Psoas muscle (tissue), 8 donors: Measurements from ENCODE around the gene MAGI2. TPM values are rescaled to one million over a fixed set of nuclear protein-coding genes. Genes with fewer than 3 reads are reported as not detected.

Source experiments
- ATAC-seq, 4 donors: fragments of 200-7000 bp; cut with Tn5 transposase; one replicate each; pipeline ENCODE4 v1.9.1; 2020; ENCODE audit warnings: moderate library complexity in 3 of 4, mild to moderate bottlenecking in 2 of 4
- DNase-seq, 2 donors: peaks; one replicate each; pipeline ENCODE4 v3.0.0-alpha.2; 2020
- H3K27ac ChIP-seq: fragments of 200-600 bp; one replicate; pipeline ENCODE4 v1.8.0; 2022
- H3K27me3 ChIP-seq, 3 donors: fragments of 200-600 bp in 1 of 3; one replicate each; pipeline versions ENCODE4 v1.6.1 to v1.8.0; 2013 to 2022; ENCODE audit warnings: low read length in 2 of 3, mild to moderate bottlenecking in 2 of 3, moderate library complexity in 1 of 3; ENCODE audit not compliant: insufficient read depth in 3 of 3
- H3K36me3 ChIP-seq, 2 donors: fragments of 200-600 bp in 1 of 2; one replicate each; pipeline versions ENCODE4 v1.6.1 to v1.8.0; 2013 to 2022; ENCODE audit warnings: low read depth in 1 of 2, mild to moderate bottlenecking in 1 of 2, moderate library complexity in 1 of 2; ENCODE audit not compliant: insufficient read depth in 1 of 2
- H3K4me1 ChIP-seq: fragments of 200-600 bp; one replicate; pipeline ENCODE4 v1.8.0; 2022
- H3K4me3 ChIP-seq: fragments of 200-600 bp; one replicate; pipeline ENCODE4 v1.8.0; 2022; ENCODE audit warnings: mild to moderate bottlenecking
- H3K9me3 ChIP-seq: fragments of 200-600 bp; one replicate; pipeline ENCODE4 v1.8.0; 2022
- WGBS, 3 donors: extraction: QIAGEN DNeasy Blood & Tissue Kit; methylation state at CpG; one replicate each; pipeline versions ENCODE4 v1.1.6 to v1.1.7; 2013; 5-methylcytosine and 5-hydroxymethylcytosine counted together
- intact Hi-C, 2 donors: fragments of 100-400 bp; cut with DNase I; formaldehyde crosslinking; loops; one replicate each; pipeline versions ENCODE4 v1.11.0 to v1.14.2; 2022
- polyA plus RNA-seq, 3 donors: library from polyadenylated mRNA; stranded (reverse); fragments of 200-250 nt; gene quantifications; one replicate each; pipeline ENCODE4 v1.2.3, GENCODE V29; 2013
- total RNA-seq, 4 donors: library from RNA; stranded (reverse); fragmentation: NEBNext Ultra II Directional in 2 of 4; extraction: Animal tissue kit (Norgen Biotek cat#: 25700) in 2 of 4; gene quantifications; one replicate each; pipeline versions ENCODE4 v1.2.1 to v1.2.4, GENCODE V29; 2021 to 2023
- TF ChIP-seq, protein P1 (sequence below): fragments of 200-600 bp; IDR thresholded peaks from one replicate; pipeline ENCODE4 v1.8.0; 2022; ENCODE audit warnings: antibody characterized with exemption
- donor health status: healthy with polysubstance abuse.
- donor health status: DM: no; HTN: no; CAD: no; lungs with moderate emphysema.
- donor health status: Bipolar disorder and iron deficiency.
- donor health status: healthy.
- donor health status: DM: yes; HTN: yes; CAD: no.
- donor health status: DM: no; HTN: no; CAD: no.
- donor health status: DM: no; HTN: no; CAD: no.
- donor health status: DM: yes; HTN: yes; CAD: no.

The MAGI2 gene
- total and polyA plus RNA-seq, 7 donors, result 0.46 to 2.5 (median 1.4) TPM

DNA sequence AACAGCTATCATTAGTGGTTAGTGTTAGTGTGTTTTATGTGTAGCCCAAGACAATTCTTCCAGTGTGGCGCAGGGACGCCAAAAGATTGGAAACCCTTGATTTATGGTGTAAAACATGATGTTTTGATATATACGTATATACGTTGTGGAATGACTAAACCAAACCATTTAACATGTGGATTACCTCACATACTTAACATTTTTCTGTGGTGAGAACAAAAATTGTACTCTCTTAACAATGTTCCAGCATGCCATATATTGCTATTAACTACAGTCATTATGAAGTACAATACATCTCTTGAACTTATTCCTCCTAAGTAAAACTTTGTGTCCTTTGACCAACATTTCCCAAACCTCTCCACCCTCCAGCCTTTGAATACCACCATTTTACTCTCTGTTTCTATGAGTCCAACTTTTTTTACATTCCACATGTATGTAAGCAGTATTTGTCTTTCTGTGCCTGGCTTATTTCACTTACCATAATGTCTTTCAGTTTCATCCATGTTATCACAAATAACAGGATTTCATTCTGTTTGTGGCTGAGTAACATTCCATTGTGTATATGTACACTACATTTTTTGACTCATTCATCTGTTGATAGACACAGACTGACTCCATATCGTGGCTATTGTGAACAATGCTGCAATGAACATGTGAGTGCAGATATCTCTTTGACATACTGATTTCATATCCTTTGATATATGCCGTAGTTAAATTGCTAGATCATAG is 42.2 kb upstream of the MAGI2 start:
- H3K9me3 ChIP-seq, result no peaks in the 10 kb centered on the region
- TF ChIP-seq, protein P1, sequence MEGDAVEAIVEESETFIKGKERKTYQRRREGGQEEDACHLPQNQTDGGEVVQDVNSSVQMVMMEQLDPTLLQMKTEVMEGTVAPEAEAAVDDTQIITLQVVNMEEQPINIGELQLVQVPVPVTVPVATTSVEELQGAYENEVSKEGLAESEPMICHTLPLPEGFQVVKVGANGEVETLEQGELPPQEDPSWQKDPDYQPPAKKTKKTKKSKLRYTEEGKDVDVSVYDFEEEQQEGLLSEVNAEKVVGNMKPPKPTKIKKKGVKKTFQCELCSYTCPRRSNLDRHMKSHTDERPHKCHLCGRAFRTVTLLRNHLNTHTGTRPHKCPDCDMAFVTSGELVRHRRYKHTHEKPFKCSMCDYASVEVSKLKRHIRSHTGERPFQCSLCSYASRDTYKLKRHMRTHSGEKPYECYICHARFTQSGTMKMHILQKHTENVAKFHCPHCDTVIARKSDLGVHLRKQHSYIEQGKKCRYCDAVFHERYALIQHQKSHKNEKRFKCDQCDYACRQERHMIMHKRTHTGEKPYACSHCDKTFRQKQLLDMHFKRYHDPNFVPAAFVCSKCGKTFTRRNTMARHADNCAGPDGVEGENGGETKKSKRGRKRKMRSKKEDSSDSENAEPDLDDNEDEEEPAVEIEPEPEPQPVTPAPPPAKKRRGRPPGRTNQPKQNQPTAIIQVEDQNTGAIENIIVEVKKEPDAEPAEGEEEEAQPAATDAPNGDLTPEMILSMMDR, result no peak
- H3K36me3 ChIP-seq, result no peaks in the 10 kb centered on the region
- ATAC-seq, result no peak
- intact Hi-C loops, result no loop called here
- H3K4me1 ChIP-seq, result no peaks in the 10 kb centered on the region
- H3K27ac ChIP-seq, result no peak overlapping the region
- H3K27me3 ChIP-seq, result peaks cover 0 to 3% (median 0%) of the 10 kb centered on the region in 3 donors
- WGBS, 3 donors, result 64 to 68% (median 64%) methylated on average over 6 of the region's 6 CpGs
- no peak overlapping the region for H3K4me3 ChIP-seq
- DNase-seq, result no peak

DNA sequence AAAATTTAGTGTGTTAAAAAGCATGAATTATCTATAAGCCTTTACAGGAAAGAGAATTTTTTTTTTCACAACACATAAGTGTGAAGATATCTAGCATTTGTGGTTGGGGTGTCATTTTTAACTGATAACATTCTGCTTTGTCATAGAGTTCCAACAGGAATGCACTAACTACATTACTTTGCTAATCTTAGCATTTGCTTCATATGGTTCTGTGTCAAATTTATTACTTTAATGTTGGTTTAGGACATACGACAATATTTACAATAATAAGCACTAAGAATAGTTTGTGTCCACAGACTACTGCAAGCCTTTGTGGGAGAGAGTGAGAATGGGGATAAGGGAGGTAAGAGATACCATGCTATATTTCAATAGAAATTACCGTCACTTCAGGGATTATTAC is 40.6 kb upstream of the MAGI2 start:
- TF ChIP-seq, protein P1, result no peak
- WGBS, 3 donors, result 80 to 84% (median 82%) methylated on average over 2 of the region's 2 CpGs
- Histone ChIP-seq H3K9me3 (no peaks in the 10 kb centered on the region), H3K4me1 (no peaks in the 10 kb centered on the region), H3K27me3 (peaks cover 0 to 3% (median 0%) of the 10 kb centered on the region in 3 donors), H3K4me3 (no peak overlapping the region), H3K27ac (no peak overlapping the region), H3K36me3 (no peaks in the 10 kb centered on the region)
- intact Hi-C loops, result no loop called here
- DNase-seq, result no peak
- no peak for ATAC-seq

DNA sequence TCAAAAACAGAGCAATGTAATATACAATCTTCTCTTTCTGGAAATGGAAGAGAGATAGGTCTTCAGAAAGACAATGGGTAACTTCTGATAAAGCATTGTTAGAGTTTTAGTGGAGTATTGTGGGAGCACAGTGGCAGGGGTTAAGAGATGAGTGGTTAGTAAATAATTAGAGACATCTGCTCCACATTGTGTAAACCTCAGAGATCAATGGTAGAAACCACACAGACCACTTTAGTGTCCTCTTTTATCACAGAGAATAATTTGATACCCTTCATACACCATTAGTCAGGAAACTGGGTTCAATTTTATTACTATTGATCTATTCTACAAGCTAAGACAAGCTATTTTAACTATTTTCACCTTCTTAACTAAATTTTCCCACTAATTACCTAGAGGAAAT is 35.9 kb upstream of the MAGI2 start:
- intact Hi-C loops, result no loop called here
- TF ChIP-seq, protein P1, result no peak
- no peaks in the 10 kb centered on the region for H3K27me3 ChIP-seq

DNA sequence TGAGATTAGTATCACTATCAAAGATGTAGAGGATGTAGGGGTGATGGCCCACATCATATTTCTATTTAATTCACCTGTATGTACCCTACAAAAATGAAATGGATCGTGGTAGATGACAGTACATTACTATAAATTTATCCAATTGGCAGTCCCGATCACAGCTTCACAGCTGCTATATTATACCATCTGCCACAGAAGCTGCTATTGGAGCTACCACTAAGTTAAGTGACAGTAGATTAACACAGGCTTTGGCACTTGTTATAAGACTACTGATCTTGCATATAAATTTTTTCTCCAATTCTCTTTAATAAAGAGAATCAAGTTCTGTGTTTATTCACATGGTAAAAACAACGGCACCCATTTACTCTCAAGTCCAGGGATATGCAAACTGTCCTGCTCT is 24.9 kb upstream of the MAGI2 start:
- DNase-seq (no peak), ATAC-seq (no peak)
- Histone ChIP-seq H3K27me3 (no peaks in the 10 kb centered on the region), H3K9me3 (no peaks in the 10 kb centered on the region), H3K36me3 (no peaks in the 10 kb centered on the region), H3K4me1 (no peaks in the 10 kb centered on the region), H3K4me3 (no peak overlapping the region), H3K27ac (no peak overlapping the region)
- TF ChIP-seq, protein P1, result no peak
- intact Hi-C loops, result no loop called here
- WGBS, 3 donors, result 79 to 86% (median 80%) methylated on average over 3 of the region's 3 CpGs

More for the DNA sequence above, 35.9 kb upstream of the MAGI2 start:
- no peaks in the 10 kb centered on the region for H3K4me1 ChIP-seq
- H3K9me3 ChIP-seq, result no peaks in the 10 kb centered on the region
- no peaks in the 10 kb centered on the region for H3K36me3 ChIP-seq
- ATAC-seq, result no peak
- H3K27ac ChIP-seq, result no peak overlapping the region
- DNase-seq, result no peak
- no peak overlapping the region for H3K4me3 ChIP-seq

DNA sequence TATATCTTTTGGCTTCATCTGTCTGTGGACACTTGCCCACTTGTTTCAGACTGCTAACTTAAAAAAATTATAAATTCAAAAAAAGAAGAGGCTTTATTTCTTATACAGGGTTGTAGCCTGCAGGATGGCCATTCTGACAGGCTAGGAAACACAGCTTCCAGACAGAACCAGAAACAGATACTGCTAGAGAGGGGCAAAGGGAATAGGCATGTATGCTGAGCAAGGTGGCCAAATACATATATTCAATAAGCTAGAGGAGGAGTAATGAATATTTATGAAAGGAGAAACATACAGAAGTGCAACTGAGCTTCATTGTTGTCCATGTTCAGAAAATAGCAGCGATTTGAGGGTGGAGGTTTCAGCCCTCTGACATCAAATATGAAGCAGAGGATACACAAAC is 22.0 kb upstream of the MAGI2 start:
- 61 to 78% (median 71%) methylated on average over 1 of the region's 1 CpG for WGBS, 3 donors

More for the DNA sequence above, 22.0 kb upstream of the MAGI2 start:
- DNase-seq, result no peak
- intact Hi-C loops, result no loop called here
- Histone ChIP-seq H3K4me3 (no peak overlapping the region), H3K36me3 (no peaks in the 10 kb centered on the region), H3K27ac (no peak overlapping the region), H3K4me1 (no peaks in the 10 kb centered on the region), H3K9me3 (no peaks in the 10 kb centered on the region), H3K27me3 (no peaks in the 10 kb centered on the region)
- ATAC-seq, result no peak
- TF ChIP-seq, protein P1, result no peak
